Keratinocyte (primary cell): Measurements from ENCODE around the gene NME3. TPM values are rescaled to one million over a fixed set of nuclear protein-coding genes. Genes with fewer than 3 reads are reported as not detected.

Source experiments
- DNase-seq: peaks from one replicate; pipeline ENCODE4 v3.0.0-alpha.2; 2011; ENCODE audit warnings: low read depth, missing footprints, low spot score
- FAIRE-seq: peaks from 2 replicates; lab custom pipeline; 2011; peaks lifted over from hg19 to GRCh38; lab: Jason Lieb, UNC
- H2AFZ ChIP-seq: 2 replicates; pipeline ENCODE4 v1.6.0; 2012; ENCODE audit warnings: low read length, control low read depth, inconsistent platforms; ENCODE audit not compliant: control insufficient read depth
- H3K27ac ChIP-seq: 2 replicates; pipeline ENCODE4 v1.5.1; 2011; ENCODE audit warnings: low read length; ENCODE audit not compliant: control insufficient read depth, insufficient read depth
- H3K27me3 ChIP-seq: 3 replicates; pipeline ENCODE4 v1.6.0; 2011; ENCODE audit warnings: low read length; ENCODE audit not compliant: control insufficient read depth, insufficient read depth; ENCODE audit errors: extremely low read depth
- H3K36me3 ChIP-seq, 2 experiments: 2 replicates in 1 of 2; 3 replicates in 1 of 2; pipeline ENCODE4 v1.5.1; 2011; ENCODE audit warnings: low read length in 2 of 2, mild to moderate bottlenecking in 1 of 2; ENCODE audit not compliant: control insufficient read depth in 2 of 2, insufficient read depth in 2 of 2; ENCODE audit errors: extremely low read depth in 1 of 2
- H3K4me1 ChIP-seq: 3 replicates; pipeline ENCODE4 v1.5.1; 2011; ENCODE audit warnings: low read length; ENCODE audit not compliant: control insufficient read depth, insufficient read depth; ENCODE audit errors: extremely low read depth
- H3K4me2 ChIP-seq: 3 replicates; pipeline ENCODE4 v1.6.0; 2011; ENCODE audit warnings: low read depth, low read length; ENCODE audit not compliant: control insufficient read depth, insufficient read depth; ENCODE audit errors: extremely low read depth
- H3K4me3 ChIP-seq, 3 experiments: fragments of 200-600 bp in 1 of 3; sonication (generic) in 1 of 3; 2 replicates in 2 of 3; 3 replicates in 1 of 3; pipeline ENCODE4 v1.5.1; 2011 to 2016; ENCODE audit warnings: low read length in 3 of 3, mild to moderate bottlenecking in 3 of 3, control low read depth in 2 of 3, inconsistent platforms in 1 of 3, low read depth in 1 of 3, mixed read lengths in 1 of 3, mixed run types in 1 of 3, moderate library complexity in 1 of 3; ENCODE audit not compliant: control insufficient read depth in 2 of 3, insufficient read depth in 2 of 3; ENCODE audit errors: extremely low read depth in 1 of 3
- H3K79me2 ChIP-seq: 2 replicates; pipeline ENCODE4 v1.6.0; 2012; ENCODE audit warnings: low read length; ENCODE audit not compliant: control insufficient read depth, insufficient read depth
- H3K9ac ChIP-seq: 3 replicates; pipeline ENCODE4 v1.6.0; 2011; ENCODE audit warnings: low read length; ENCODE audit not compliant: control insufficient read depth, insufficient read depth; ENCODE audit errors: extremely low read depth
- H3K9me1 ChIP-seq: 3 replicates; pipeline ENCODE4 v1.6.0; 2011; ENCODE audit warnings: low read length; ENCODE audit not compliant: control insufficient read depth, insufficient read depth; ENCODE audit errors: extremely low read depth
- H3K9me3 ChIP-seq: 2 replicates; pipeline ENCODE4 v1.5.1; 2012; ENCODE audit warnings: low read depth, low read length; ENCODE audit not compliant: control insufficient read depth
- H4K20me1 ChIP-seq: 3 replicates; pipeline ENCODE4 v1.6.0; 2011; ENCODE audit warnings: low read length; ENCODE audit not compliant: control insufficient read depth, insufficient read depth; ENCODE audit errors: extremely low read depth
- CTCF ChIP-seq, 3 experiments: IDR thresholded peaks in 1 of 3; conservative IDR thresholded peaks in 1 of 3; optimal IDR thresholded peaks in 1 of 3; 2 replicates in 2 of 3; 3 replicates in 1 of 3; pipeline versions ENCODE3 to v1.5.1; 2011; ENCODE audit warnings: low read length in 3 of 3, mild to moderate bottlenecking in 3 of 3, moderate library complexity in 2 of 3, control low read depth in 1 of 3, inconsistent platforms in 1 of 3; ENCODE audit not compliant: insufficient read depth in 2 of 3; ENCODE audit errors: extremely low read depth in 1 of 3
- EZH2 ChIP-seq: IDR thresholded peaks from one replicate; pipeline ENCODE4 v1.6.1; 2012; ENCODE audit warnings: inconsistent platforms, mild to moderate bottlenecking, low read length, moderate library complexity
- dilution Hi-C: fragments of 300-500 bp; cut with MboI; formaldehyde crosslinking; loops from one replicate; pipeline ENCODE4 v1.7.0; 2020; ENCODE audit warnings: low sequenced_read_pairs; ENCODE audit not compliant: extremely low pct_ligation_motif_present
- polyA plus RNA-seq, 5 experiments: library from polyadenylated mRNA; depleted of rRNA in 3 of 5; stranded (reverse) in 3 of 5; stranded (forward) in 1 of 5; unstranded in 1 of 5; fragments of >200 nt; gene quantifications; 1 replicate in 1 of 5; 2 replicates in 3 of 5; 3 replicates in 1 of 5; pipeline versions ENCODE4 v1.2.1 to v1.2.3, GENCODE V29; 2011 to 2012; ENCODE audit warnings: missing spikeins in 2 of 5, low read depth in 1 of 5, low replicate concordance in 1 of 5

Gene NME3
- polyA plus RNA-seq, 1 donor (not counting 4 experiments of a cell fraction or from before 2014, with no cell fraction given), result 10.1 TPM

GRCh38 chr16:1790611-1791255 is 19.4 kb upstream of the NME3 start:
- H3K4me2 ChIP-seq, result no peak overlapping the region
- H3K9me1 ChIP-seq, result no peaks in the 10 kb centered on the region
- H3K27me3 ChIP-seq, result no peaks in the 10 kb centered on the region
- H3K36me3 ChIP-seq, result peaks cover 0 to 11% of the 10 kb centered on the region in 2 experiments
- H3K4me1 ChIP-seq, result peaks cover 15% of the 10 kb centered on the region
- peaks cover 3% of the 10 kb centered on the region for H4K20me1 ChIP-seq
- H3K9me3 ChIP-seq, result no peaks in the 10 kb centered on the region
- FAIRE-seq (no peak), DNase-seq (no peak)
- TF ChIP-seq EZH2 (no peak), CTCF (optimal IDR thresholded peaks at IDR 0.05 in 1 of 3, IDR thresholded peaks at IDR 0.05 in 1 of 3, conservative IDR thresholded peaks at IDR 0.05 in 1 of 3; ENCODE audit: extremely low read depth in 1 of 3, insufficient read depth in 2 of 3, low read length in 3 of 3) (no peak)
- no peak overlapping the region for H3K9ac ChIP-seq
- H3K4me3 ChIP-seq, result no peak overlapping the region
- H3K79me2 ChIP-seq, result peaks cover 21% of the 10 kb centered on the region
- dilution Hi-C loops, result no loop called here
- no peak overlapping the region for H2AFZ ChIP-seq
- no peak overlapping the region for H3K27ac ChIP-seq

- Histone ChIP-seq H3K36me3 (peaks cover 0 to 11% of the 10 kb centered on the region in 2 experiments), H3K4me3 (no peak overlapping the region), H3K4me1 (peaks cover 15% of the 10 kb centered on the region), H2AFZ (no peak overlapping the region), H3K27me3 (no peaks in the 10 kb centered on the region), H3K27ac (no peak overlapping the region), H3K79me2 (peaks cover 25% of the 10 kb centered on the region), H3K9me3 (no peaks in the 10 kb centered on the region), H3K4me2 (no peak overlapping the region), H4K20me1 (peaks cover 3% of the 10 kb centered on the region), H3K9ac (no peak overlapping the region), H3K9me1 (no peaks in the 10 kb centered on the region)
- no peak for FAIRE-seq
- no peak for DNase-seq
- dilution Hi-C loops, result no loop called here
- TF ChIP-seq EZH2 (no peak), CTCF (optimal IDR thresholded peaks at IDR 0.05 in 1 of 3, IDR thresholded peaks at IDR 0.05 in 1 of 3, conservative IDR thresholded peaks at IDR 0.05 in 1 of 3; ENCODE audit: extremely low read depth in 1 of 3, insufficient read depth in 2 of 3, low read length in 3 of 3) (no peak)
Measured at GRCh38 chr16:1790261-1790610, 18.9 kb upstream of the NME3 start.
